Stimulated activated CD8-positive, alpha-beta memory T cell treated with anti-CD3 and anti-CD28 coated beads, Interleukin-12 subunit alpha, Interleukin-12 subunit beta, amount 100 ng/mL, for 1 hour (primary cell): ENCODE results near the gene AIFM3.
"Not testable (repeated sequence)": the region's sequence is repeated elsewhere in the genome, so short reads cannot be mapped to it uniquely, and the experiment has no call there.

ENCODE experiments used
- DNase-seq: peaks from one replicate; pipeline ENCODE4 v3.0.0-alpha.2; 2020; ENCODE audit warnings: low read depth

AIFM3 gene, protein sequence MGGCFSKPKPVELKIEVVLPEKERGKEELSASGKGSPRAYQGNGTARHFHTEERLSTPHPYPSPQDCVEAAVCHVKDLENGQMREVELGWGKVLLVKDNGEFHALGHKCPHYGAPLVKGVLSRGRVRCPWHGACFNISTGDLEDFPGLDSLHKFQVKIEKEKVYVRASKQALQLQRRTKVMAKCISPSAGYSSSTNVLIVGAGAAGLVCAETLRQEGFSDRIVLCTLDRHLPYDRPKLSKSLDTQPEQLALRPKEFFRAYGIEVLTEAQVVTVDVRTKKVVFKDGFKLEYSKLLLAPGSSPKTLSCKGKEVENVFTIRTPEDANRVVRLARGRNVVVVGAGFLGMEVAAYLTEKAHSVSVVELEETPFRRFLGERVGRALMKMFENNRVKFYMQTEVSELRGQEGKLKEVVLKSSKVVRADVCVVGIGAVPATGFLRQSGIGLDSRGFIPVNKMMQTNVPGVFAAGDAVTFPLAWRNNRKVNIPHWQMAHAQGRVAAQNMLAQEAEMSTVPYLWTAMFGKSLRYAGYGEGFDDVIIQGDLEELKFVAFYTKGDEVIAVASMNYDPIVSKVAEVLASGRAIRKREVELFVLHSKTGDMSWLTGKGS

GRCh38 chr22:20966883-20967696, at the start of gene AIFM3:
AIFM3 (plus strand) TSS chr22:20967255; CDS start chr22:20967945, 690 bp downstream.
- no peak for DNase-seq

DNA sequence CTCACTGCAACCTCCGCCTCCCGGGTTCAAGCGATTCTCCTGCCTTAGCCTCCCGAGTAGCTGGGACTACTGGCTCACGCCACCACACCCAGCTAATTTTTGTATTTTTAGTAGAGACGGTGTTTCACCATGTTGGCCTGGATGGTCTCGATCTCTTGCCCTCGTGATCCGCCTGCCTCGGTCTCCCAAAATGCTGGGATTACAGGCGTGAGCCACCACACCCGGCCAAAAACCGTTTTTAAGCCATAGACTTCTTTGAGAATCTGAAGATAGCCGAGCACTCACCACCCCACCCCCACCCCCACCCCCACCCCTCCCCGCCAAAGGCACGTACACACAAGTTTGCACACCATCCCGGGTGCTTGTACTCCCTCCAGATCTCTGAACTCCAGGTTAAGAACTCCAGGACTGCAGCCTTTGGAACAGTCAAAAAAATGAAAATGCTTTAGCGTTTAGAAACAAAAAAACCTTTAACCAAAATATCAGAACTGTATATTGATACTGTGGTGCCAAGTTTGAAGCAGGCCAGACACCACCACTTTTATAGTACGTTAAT, 48.3 kb upstream of the AIFM3 start:
- no peak for DNase-seq

- DNase-seq = no peak
Observed at GRCh38 chr22:20919718-20920117, 47.3 kb upstream of the AIFM3 start.

DNA sequence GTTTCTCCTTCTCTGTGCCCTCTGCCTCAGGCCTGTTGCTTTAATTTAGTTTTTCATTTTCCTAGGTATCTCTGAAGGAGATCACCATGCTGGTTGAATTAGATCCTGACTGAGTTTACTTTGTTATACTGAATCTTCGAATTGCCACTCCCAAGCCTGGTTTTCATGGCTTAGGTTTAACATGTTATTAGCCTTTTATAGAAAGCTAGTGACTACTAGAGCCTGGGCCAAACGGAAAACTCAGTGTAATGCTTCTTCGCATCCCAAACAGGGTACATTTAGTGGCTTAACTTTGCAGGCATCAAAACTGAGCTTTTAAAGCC, 46.2 kb upstream of the AIFM3 start:
- DNase-seq = no peak

DNA sequence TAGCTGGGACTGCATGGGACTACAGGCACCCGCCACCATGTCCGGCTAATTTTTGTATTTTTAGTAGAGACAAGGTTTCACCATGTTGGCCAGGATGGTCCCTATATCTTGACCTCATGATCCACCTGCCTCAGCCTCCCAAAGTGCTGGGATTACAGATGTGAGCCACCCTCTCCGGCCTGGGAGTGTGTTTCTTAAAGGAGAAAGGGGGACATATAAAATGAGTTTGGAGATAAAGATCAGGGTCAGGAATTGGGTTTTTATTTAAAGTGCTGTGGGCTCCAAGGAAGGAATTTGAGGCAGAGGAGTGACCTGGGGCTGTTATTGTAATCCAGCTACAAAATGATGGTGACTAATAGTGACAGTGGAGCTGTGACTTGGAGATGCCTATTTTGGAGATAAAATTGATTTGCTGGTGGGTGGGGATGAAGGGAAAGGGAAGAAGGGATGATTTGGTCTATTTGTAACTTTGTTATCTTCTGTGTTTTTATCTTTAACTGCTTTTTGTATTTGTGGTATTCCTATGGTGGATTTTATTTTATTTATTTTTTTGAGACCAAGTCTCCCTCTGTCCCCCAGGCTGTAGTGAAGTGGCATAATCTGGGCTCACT, 44.8 kb upstream of the AIFM3 start:
- DNase-seq = no peak

- no peak for DNase-seq
Observed at GRCh38 chr22:20926243-20926642, 40.8 kb upstream of the AIFM3 start.

- no peak for DNase-seq
Observed at GRCh38 chr22:20927940-20928572, 39.0 kb upstream of the AIFM3 start.

DNA sequence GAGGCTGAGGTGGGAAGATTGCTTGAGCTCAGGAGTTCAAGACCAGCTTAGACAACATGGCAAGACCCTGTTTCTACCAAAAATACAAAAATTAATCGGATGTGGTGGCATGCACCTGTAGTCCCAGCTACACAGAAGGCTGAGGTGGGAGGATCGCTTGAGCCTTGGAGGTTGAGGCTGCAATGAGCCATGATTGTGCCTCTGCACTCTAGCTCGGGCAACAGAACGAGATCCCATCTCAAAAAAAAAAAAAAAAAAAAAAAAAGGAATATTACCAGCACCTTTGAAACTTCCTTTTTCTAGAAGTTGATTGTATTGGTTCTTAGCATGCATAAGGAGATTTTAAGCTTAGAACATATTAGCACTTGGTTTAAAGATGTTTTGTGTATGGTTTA, 38.5 kb upstream of the AIFM3 start:
- no peak for DNase-seq

DNA sequence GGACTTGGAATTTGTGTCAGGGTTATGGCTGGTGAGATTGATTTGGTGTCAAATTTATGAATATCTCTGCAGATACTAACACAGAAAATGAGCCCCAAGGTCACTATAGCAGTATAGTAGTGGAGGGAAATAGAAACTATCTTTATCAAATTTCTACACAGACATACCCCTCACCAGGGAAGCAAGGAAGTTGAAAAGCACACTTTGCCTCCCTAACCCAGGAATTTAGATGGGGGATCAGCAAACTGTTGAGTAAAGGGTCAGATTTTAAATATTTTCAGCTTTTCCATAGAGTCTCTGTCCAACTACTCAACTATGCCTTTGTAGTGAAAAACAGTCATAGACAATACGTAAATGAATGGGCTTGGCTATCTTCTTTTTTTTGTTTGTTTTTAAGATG, 37.1 kb upstream of the AIFM3 start:
- DNase-seq = no peak

DNA sequence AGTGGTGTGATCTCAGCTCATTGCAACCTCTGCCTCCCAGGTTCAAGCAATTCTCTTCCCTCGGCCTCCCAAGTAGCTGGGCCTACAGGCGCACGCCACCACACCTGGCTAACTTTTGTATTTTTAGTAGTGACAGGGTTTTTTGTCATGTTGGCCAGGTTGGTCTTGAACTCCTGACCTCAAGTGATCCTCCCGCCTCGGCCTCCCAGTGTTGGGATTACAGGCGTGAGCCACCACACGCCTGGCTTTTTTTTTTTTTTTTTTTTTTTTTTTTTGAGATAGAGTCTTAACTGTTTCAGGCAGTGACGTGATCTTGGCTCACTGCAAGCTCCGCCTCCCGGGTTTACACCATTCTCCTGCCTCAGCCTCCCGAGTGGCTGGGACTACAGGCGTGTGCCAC, 36.6 kb upstream of the AIFM3 start:
- DNase-seq = not testable (repeated sequence)

DNA sequence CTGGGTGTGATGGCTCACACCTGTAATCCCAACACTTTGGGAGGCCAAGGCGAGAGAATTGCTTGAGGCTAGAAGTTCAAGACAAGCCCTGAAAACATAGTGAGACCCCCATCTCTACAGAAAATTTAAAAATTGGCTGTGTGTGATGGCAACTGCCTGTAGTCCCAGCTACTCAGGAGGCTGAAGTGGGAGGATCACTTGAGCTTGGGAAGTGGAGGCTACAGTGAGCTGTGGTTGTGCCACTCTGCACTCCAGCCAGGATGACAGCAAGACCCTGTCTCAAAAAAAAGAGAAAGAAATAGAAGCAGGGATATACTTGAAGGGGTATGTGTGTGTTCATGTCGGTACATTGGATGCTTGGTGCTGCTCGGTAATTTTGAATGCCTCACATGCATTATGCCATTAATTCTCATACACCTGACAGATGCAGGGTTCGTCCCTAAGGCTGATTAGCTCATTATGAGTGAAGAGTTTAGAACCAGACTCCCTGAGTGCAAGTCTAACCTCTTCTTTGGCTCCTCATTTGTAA, 35.9 kb upstream of the AIFM3 start:
- no peak for DNase-seq

DNA sequence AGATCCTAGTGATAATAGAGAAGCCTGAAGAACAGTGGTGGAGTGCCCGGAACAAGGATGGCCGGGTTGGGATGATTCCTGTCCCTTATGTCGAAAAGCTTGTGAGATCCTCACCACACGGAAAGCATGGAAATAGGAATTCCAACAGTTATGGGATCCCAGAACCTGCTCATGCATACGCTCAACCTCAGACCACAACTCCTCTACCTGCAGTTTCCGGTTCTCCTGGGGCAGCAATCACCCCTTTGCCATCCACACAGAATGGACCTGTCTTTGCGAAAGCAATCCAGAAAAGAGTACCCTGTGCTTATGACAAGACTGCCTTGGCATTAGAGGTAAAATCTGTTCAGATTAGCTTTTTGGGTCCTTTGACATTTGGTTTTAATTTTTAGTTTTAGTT, 33.1 kb upstream of the AIFM3 start:
- DNase-seq = no peak

GRCh38 chr22:20935049-20935448, 32.0 kb upstream of the AIFM3 start:
- not testable (repeated sequence) for DNase-seq

DNA sequence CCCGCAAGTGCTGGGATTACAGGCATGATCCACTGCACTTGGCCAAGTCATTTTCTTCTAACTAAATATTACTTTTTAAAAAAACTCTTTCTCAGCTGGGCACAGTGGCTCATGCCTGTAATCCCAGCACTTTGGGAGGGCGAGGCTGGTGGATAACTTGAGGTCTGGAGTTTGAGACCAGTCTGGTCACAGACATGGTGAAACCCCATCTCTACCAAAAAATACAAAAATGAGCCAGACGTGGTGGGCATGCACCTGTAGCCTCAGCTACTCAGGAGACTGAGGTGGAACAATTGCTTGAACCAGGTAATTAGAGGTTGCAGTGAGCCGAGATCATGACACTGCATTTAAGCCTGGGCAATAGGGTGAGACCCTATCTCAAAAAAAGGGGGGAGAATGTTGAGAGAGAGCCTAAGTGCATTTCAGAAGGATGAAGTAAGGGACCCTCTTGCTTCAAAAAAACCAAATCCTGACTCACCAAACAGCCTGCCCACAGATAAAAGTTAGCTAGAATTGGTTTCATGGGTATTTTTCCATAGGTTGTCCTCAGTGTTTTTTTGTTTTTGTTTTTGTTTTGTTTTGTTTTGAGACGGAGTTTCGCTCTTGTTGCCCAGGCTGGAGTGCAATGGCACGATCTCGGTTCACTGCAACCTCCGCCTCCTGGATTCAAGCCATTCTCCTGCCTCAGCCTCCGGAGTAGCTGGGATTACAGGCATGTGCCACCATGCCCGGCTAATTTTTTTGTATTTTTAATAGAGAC, 31.1 kb upstream of the AIFM3 start:
- not testable (repeated sequence) for DNase-seq

DNA sequence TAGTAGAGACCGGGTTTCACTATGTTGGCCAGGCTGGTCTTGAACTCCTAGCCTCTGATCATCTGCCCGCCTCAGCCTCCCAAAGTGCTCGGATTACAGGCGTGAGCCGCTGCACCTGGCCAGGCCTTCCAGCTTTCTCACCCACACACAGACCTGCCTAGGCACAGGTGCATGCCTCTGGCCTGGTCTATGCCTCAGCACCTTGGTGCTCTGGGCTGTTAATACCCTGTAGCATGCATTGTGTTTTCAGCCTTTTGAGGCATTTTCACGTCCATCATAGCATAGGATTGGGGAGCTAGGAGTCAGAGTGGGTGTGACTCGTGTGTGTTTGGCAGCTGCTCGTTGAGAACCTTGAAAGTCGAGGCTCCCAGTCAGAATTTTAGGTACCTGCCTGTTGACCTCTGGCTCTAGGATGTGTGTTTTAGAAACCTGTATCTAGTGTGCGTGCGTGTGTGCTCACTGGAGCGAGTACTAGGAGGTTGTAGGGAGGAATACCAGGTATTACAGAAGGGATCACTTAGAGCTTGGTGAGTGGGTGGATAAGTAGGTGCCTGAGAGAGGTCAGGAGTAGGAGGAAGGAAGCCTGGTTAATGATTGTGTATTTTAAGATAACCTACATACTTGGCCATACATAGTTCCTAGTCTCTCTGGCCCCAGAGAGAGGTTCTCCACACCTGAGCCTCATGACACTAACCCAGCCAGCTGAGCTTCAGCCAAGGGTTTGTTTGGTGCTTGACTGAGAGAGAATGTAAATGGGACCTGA, 29.8 kb upstream of the AIFM3 start:
- DNase-seq = no peak

- DNase-seq = no peak
Observed at GRCh38 chr22:20937794-20938671, 29.0 kb upstream of the AIFM3 start.

DNA sequence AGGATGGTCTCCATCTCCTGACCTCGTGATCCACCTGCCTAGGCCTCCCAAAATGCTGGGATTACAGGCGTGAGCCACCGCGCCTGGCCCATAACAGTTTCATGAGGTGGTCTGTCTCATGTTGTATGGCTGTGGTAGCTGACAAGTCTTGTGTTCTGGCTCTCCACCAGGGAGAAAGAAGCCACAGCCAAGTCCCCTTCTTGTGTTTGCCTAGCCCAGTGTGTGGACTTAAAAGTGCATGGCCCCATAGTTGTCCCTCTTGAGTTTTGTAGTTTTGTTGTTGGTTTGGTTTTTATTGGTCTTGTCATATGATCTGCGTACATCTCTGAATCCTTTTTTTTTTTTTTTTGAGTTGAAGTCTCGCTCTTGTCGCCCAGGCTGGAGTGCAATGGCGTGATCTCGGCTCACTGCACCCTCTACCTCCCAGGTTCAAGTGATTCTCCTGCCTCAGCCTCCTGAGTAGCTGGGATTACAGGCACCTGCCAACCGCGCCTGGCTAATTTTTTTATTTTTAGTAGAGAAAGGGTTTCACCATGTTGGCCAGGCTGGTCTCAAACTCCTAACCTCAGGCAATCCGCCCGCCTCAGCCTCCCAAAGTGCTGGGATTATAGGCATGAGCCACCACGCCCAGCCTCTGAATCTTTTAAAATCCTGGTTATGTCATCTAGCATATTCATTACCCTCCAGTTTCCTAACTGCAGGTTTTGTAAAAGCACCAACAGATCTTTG, 27.4 kb upstream of the AIFM3 start:
- not testable (repeated sequence) for DNase-seq

GRCh38 chr22:20940186-20940651, 26.8 kb upstream of the AIFM3 start:
- no peak for DNase-seq
